Measurements from ENCODE around the gene PIGBOS1.
"Not testable (repeated sequence)": the region's sequence is repeated elsewhere in the genome, so short reads cannot be mapped to it uniquely, and the experiment has no call there.

PIGBOS1 gene

GRCh38 chr15:55289011-55289745 is 29.7 kb downstream of the PIGBOS1 start:
- in situ Hi-C loops (cut with MboI; ENCODE audit: low sequenced_read_pairs, unreplicated experiment), result no loop called here
- TF ChIP-seq, protein P1, sequence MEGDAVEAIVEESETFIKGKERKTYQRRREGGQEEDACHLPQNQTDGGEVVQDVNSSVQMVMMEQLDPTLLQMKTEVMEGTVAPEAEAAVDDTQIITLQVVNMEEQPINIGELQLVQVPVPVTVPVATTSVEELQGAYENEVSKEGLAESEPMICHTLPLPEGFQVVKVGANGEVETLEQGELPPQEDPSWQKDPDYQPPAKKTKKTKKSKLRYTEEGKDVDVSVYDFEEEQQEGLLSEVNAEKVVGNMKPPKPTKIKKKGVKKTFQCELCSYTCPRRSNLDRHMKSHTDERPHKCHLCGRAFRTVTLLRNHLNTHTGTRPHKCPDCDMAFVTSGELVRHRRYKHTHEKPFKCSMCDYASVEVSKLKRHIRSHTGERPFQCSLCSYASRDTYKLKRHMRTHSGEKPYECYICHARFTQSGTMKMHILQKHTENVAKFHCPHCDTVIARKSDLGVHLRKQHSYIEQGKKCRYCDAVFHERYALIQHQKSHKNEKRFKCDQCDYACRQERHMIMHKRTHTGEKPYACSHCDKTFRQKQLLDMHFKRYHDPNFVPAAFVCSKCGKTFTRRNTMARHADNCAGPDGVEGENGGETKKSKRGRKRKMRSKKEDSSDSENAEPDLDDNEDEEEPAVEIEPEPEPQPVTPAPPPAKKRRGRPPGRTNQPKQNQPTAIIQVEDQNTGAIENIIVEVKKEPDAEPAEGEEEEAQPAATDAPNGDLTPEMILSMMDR (IDR thresholded peaks at IDR 0.05; ENCODE audit: borderline replicate concordance, control extremely low read depth, extremely low read depth, insufficient read depth, missing control alignments), result no peak
- peak; percentile 34 for DNase-seq (ENCODE audit: low spot score)

DNA sequence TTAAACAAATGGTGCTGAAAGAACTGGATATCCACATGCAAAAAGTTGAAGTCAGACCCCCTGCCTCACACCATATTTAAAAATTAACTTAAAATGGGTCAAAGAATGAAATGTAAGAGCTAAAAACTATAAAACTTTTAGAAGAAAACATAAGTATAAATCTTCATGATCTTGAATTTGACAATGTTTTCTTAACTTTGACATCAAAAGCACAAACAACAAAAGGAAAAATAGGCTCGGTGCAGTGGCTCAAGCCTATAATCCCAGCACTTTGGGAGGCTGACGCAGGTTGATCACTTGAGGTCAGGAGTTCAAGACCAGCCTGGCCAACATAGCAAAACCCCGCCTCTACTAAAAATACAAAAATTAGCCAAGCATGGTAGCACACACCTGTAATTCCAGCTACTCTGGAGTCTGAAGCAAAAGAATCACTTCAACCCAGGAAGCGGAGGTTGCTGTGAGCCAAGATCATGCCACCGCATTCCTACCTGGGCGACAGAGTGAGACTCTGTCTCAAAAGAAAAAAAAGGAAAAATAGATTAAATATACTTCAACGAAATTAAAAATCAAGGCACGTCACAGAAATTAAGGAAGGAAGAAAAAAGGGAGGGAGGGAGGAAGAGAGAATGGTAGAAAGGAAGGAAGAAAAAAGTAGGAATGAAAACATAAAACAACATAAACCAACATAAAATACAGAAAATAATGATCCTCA is 30.8 kb downstream of the PIGBOS1 start:
- in situ Hi-C loops (cut with MboI; ENCODE audit: low sequenced_read_pairs, unreplicated experiment), result no loop called here

GRCh38 chr15:55286442-55287189 is 32.3 kb downstream of the PIGBOS1 start:
- in situ Hi-C loops (cut with MboI; ENCODE audit: low sequenced_read_pairs, unreplicated experiment); DNase-seq (ENCODE audit: low spot score): not testable (repeated sequence)

More for the DNA sequence above, 30.8 kb downstream of the PIGBOS1 start:
- TF ChIP-seq, protein P1 (IDR thresholded peaks at IDR 0.05; ENCODE audit: borderline replicate concordance, control extremely low read depth, extremely low read depth, insufficient read depth, missing control alignments), result no peak
- DNase-seq (ENCODE audit: low spot score), result no peak

- TF ChIP-seq, protein P1 (IDR thresholded peaks at IDR 0.05; ENCODE audit: borderline replicate concordance, control extremely low read depth, extremely low read depth, insufficient read depth, missing control alignments), result no peak
- in situ Hi-C loops (cut with MboI; ENCODE audit: low sequenced_read_pairs, unreplicated experiment), result no loop called here
Observed at GRCh38 chr15:55284426-55284825, 34.5 kb downstream of the PIGBOS1 start.

DNA sequence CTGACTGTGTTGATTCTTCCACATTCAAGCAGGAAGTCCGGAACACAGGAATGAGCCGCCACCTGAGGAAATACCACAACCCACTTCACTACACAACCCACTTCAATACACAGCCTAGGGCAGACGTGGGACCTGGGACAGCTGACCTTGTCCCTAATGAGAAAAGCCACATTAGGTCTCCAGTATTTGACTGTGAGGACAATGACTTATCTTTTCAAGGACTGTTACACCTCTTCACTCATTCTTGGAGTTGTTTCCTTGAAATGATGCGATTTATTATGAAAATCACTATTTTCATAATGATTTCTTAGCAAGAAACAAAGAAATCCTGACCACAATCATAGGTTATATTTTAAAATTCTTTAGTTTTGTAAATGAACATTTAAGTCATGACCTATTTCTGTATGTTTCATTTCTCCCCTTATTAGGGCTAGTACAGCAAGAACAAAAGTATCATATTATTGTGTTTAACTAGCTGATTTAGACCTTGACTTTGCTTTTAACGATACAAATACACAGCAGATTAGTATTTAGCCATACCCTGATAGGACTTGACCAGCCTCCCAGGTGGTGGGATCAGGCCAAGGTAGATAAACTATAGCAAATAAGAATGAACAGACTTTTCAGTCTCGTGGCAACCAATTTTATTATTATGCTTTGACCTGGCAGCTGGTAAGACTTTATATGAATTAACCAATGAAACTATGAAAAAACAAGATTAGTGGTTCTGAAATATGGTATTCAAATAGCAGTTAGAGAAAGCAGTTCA is 35.4 kb downstream of the PIGBOS1 start:
- in situ Hi-C loops (cut with MboI; ENCODE audit: low sequenced_read_pairs, unreplicated experiment), result no loop called here
- no peak for DNase-seq (ENCODE audit: low spot score)
- TF ChIP-seq, protein P1 (IDR thresholded peaks at IDR 0.05; ENCODE audit: borderline replicate concordance, control extremely low read depth, extremely low read depth, insufficient read depth, missing control alignments), result no peak

More at GRCh38 chr15:55284426-55284825, 34.5 kb downstream of the PIGBOS1 start:
- DNase-seq (ENCODE audit: low spot score), result no peak

DNA sequence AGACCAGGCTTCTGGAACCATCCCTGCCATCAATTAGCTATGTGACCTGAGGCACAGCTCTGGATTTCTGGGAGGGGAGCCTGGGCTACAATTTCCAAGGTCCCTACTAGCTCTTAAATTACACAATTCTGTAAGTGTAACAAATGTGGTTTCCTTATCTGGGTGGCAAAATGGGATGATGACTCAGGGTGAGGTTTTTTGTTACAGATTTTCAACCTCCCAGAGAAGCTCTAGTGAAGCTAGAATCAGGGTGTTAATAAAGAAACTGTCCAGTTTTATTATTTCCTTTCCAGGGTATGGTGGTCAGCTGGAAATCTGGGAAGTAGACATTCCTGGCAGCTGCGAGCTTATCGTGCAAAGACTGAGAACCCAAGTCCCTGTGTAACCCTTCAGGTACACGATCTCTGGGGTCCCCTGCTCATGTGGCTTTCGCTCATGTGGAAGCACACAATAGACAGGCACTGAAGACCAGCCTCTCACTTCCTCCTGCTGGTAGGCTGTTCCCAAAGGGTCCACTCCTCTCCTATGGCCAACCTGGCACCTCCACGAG is 36.6 kb downstream of the PIGBOS1 start:
- in situ Hi-C loops (cut with MboI; ENCODE audit: low sequenced_read_pairs, unreplicated experiment), result no loop called here
- no peak for DNase-seq (ENCODE audit: low spot score)
- TF ChIP-seq, protein P1 (IDR thresholded peaks at IDR 0.05; ENCODE audit: borderline replicate concordance, control extremely low read depth, extremely low read depth, insufficient read depth, missing control alignments), result no peak
